Measurements from ENCODE around the gene KRT2. TPM values are rescaled to one million over a fixed set of nuclear protein-coding genes. Genes with fewer than 3 reads are reported as not detected.

Gene KRT2
- not detected for total RNA-seq

DNA sequence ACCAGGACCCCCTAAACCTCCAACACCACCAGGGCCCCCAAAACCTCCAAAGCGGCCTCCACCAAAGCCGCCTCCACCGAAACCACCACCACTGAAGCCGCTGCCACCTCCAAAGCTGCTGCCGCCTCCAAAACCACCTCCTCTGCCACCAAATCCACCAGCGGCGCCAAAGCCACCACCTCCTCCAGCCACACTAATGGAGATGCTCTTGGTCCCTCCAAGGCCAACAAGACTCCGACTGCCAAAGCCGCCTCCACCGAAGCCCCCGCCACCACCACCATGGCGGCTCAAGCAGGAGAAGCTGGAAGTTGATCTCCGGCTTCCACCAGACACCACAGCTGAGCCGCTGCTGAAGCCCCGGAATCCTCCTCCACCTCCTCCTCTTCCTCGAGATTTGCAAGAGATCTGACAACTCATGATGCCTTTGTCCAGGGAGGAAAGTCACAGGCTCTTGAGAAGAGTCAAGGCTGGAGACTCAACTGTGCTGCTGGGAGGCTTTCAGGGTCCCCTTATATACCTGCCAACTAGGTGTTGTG is at the start of gene KRT2:
Gene KRT2, minus strand, starts transcription at position 486 of the 536 bp plus-strand sequence. Its CDS starts 69 bp downstream, at position 417.
- no peaks in the 10 kb centered on the region for H3K36me3 ChIP-seq (replicated peaks in 1 of 2; ENCODE audit: insufficient read depth in 1 of 2, low read depth in 2 of 2)
- no peaks in the 10 kb centered on the region for H3K27me3 ChIP-seq
- H3K27ac ChIP-seq: no peak within 1 kb of the TSS
- DNase-seq (no peak), ATAC-seq (no peak)
- 87 to 90% methylated on average over 16 of the region's 16 CpGs for WGBS, 2 donors
- peaks cover 10% of the 10 kb centered on the region for H3K4me1 ChIP-seq
- H3K4me3 ChIP-seq: no peak within 1 kb of the TSS
- TF ChIP-seq, protein P1, sequence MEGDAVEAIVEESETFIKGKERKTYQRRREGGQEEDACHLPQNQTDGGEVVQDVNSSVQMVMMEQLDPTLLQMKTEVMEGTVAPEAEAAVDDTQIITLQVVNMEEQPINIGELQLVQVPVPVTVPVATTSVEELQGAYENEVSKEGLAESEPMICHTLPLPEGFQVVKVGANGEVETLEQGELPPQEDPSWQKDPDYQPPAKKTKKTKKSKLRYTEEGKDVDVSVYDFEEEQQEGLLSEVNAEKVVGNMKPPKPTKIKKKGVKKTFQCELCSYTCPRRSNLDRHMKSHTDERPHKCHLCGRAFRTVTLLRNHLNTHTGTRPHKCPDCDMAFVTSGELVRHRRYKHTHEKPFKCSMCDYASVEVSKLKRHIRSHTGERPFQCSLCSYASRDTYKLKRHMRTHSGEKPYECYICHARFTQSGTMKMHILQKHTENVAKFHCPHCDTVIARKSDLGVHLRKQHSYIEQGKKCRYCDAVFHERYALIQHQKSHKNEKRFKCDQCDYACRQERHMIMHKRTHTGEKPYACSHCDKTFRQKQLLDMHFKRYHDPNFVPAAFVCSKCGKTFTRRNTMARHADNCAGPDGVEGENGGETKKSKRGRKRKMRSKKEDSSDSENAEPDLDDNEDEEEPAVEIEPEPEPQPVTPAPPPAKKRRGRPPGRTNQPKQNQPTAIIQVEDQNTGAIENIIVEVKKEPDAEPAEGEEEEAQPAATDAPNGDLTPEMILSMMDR (IDR thresholded peaks at IDR 0.05): no peak
- no peak for TF ChIP-seq POLR2A (IDR thresholded peaks at IDR 0.05)
- no peaks in the 10 kb centered on the region for H3K9me3 ChIP-seq
- intact Hi-C loops (cut with DNase I): no loop called here

DNA sequence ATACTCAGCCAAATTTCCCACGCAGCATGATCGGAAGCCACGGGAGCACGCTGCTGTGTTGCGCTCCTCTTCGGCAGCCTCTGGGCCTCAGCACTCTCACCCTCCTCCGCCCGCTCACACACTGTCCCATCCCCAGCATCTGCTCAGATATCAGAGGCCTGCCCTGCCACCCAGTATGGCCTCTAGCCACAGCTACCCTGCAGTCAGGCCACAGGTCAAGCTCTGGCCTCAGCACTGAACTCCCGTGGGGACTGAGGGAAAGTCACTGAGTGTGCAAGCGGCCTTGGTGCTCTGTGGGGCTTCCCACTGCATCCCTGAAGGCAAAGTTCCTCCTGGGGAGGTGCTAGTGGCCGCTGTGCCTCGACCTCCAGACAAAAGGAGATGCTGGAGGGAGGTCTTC is 49.3 kb upstream of the KRT2 start:
- H3K27me3 ChIP-seq: no peaks in the 10 kb centered on the region
- H3K36me3 ChIP-seq (replicated peaks in 1 of 2; ENCODE audit: insufficient read depth in 1 of 2, low read depth in 2 of 2): no peaks in the 10 kb centered on the region
- WGBS, 2 donors: 78 to 81% methylated on average over 10 to 12 of the region's 12 CpGs
- TF ChIP-seq, protein P1 (IDR thresholded peaks at IDR 0.05): no peak
- no peak for TF ChIP-seq POLR2A (IDR thresholded peaks at IDR 0.05)
- no peak for DNase-seq
- no peak overlapping the region for H3K4me3 ChIP-seq
- H3K9me3 ChIP-seq: no peaks in the 10 kb centered on the region
- ATAC-seq: no peak
- intact Hi-C loops (cut with DNase I): no loop called here
- H3K27ac ChIP-seq: no peak overlapping the region
- peaks cover 21% of the 10 kb centered on the region for H3K4me1 ChIP-seq

DNA sequence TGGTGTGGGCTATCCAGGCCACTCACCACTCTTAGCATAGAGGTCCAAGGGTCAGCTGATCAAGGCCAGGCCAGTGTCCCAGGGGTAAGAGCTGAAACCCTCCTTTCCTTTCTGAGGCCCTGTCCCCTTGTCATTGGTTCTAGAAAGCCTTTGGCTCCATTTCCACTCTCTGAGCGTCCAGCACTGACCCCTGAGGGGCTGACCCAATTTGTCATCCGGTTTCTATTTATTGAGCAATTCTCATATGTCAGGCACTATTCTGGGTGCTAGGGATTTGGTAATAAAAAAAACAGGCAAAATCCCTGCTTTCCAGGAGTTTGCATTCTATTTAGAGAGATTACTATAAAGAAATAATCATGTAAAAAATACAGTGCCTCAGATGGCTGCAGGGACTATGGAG is 47.9 kb upstream of the KRT2 start:
- H3K27ac ChIP-seq: peak overlapping the region in 1 of 4 donors; percentile 60
- intact Hi-C loops (cut with DNase I): no loop called here
- H3K4me3 ChIP-seq: no peak overlapping the region
- WGBS, 2 donors: 51 to 71% methylated on average over 2 of the region's 2 CpGs
- ATAC-seq: no peak
- TF ChIP-seq, protein P1 (IDR thresholded peaks at IDR 0.05): no peak
- TF ChIP-seq POLR2A (IDR thresholded peaks at IDR 0.05): no peak
- H3K9me3 ChIP-seq: no peaks in the 10 kb centered on the region
- no peaks in the 10 kb centered on the region for H3K36me3 ChIP-seq (replicated peaks in 1 of 2; ENCODE audit: insufficient read depth in 1 of 2, low read depth in 2 of 2)
- H3K27me3 ChIP-seq: no peaks in the 10 kb centered on the region
- peaks cover 21% of the 10 kb centered on the region for H3K4me1 ChIP-seq
- DNase-seq: no peak

DNA sequence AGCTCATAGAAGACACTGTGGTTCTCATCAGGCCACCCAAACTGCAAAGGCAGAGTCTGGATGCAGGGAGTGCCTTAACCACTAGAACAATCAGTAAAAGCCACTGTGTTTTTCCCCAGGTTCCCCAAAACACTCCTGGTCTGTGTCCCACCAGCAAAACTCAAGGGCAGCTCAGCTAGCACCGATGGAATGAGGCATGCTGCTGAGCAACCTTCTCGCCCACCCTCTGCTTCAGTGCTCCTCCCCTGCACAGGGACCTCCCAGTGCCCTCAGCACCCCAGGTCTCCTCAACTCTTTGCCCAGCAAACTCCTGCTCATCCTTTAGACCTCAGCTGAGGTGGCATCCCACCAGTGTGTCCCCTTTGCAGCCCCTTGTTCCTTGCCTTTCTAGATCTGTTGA is 47.4 kb upstream of the KRT2 start:
- H3K4me1 ChIP-seq: peaks cover 21% of the 10 kb centered on the region
- intact Hi-C loops (cut with DNase I): no loop called here
- H3K9me3 ChIP-seq: no peaks in the 10 kb centered on the region
- no peaks in the 10 kb centered on the region for H3K36me3 ChIP-seq (replicated peaks in 1 of 2; ENCODE audit: insufficient read depth in 1 of 2, low read depth in 2 of 2)
- no peaks in the 10 kb centered on the region for H3K27me3 ChIP-seq
- ATAC-seq: no peak
- no peak overlapping the region for H3K4me3 ChIP-seq
- DNase-seq: no peak
- H3K27ac ChIP-seq: peak overlapping the region in 2 of 4 donors; percentile 12 to 60
- TF ChIP-seq, protein P1 (IDR thresholded peaks at IDR 0.05): no peak
- TF ChIP-seq POLR2A (IDR thresholded peaks at IDR 0.05): no peak
- WGBS, 2 donors: 42 to 53% methylated on average over 2 of the region's 2 CpGs

DNA sequence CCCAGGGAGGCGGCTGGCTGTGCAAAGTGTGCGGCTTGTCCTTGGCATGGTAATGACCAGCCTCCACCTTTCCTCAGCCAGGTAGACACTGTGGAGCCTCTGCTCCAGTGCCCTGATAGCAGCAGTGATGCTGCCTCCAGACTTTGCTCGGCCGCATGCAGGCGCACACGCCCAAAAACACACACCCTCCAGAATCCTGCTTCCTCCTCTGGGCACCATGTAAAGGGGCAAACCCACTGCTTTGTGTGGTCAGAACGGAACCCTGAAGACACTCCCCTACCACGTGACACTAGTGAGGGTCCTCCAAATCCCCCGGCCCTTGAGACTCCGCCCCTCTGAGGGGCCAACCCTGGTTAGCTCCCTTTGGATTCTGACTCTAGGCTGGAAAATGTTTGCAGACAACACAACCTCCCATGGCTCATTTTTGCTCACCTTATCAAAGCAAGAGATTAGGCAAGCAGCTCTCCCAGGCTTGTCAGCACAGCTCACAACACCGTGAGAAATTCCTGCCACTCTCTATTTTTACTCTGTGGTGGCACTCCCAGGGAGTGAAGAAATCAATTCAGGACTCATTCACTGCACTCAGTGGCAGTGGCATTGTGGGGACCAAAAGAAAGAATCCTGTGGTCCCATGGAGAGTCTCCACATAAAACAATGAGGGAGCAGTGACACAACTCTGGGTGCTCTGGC is 46.8 kb upstream of the KRT2 start:
- 27% methylated on average over 7 to 11 of the region's 11 CpGs for WGBS, 2 donors
- ATAC-seq (peak; percentile 75), DNase-seq (no peak)
- no peak for TF ChIP-seq POLR2A (IDR thresholded peaks at IDR 0.05)
- TF ChIP-seq, protein P1 (IDR thresholded peaks at IDR 0.05): no peak
- peaks cover 21% of the 10 kb centered on the region for H3K4me1 ChIP-seq
- H3K27ac ChIP-seq: peak overlapping the region in 3 of 4 donors; percentile 12 to 60 (median 54)
- H3K9me3 ChIP-seq: no peaks in the 10 kb centered on the region
- no peaks in the 10 kb centered on the region for H3K36me3 ChIP-seq (replicated peaks in 1 of 2; ENCODE audit: insufficient read depth in 1 of 2, low read depth in 2 of 2)
- no peak overlapping the region for H3K4me3 ChIP-seq
- no peaks in the 10 kb centered on the region for H3K27me3 ChIP-seq
- intact Hi-C loops (cut with DNase I): no loop called here

All from body of pancreas (tissue), 4 donors.